GM12878 (cell line): ENCODE measurements around the gene KIF25. TPM values are rescaled to one million over a fixed set of nuclear protein-coding genes. Genes with fewer than 3 reads are reported as not detected.

Source experiments
- ATAC-seq: fragments of 200-7000 bp; cut with Tn5 transposase; 3 replicates; pipeline ENCODE4 v1.9.1; 2020; ENCODE audit warnings: mild to moderate bottlenecking, moderate library complexity
- BruUV-seq: library from RNA; stranded (reverse); fragments of 400-500 nt; replicated peaks from 2 replicates; lab custom pipeline; 2021; lab: Mats Ljungman, UMichigan
- CTCF ChIA-PET: fragments of 300-600 bp; sonication (Branson Sonifier 250); formaldehyde crosslinking; extraction: SDS; loops from one replicate; lab custom pipeline; 2021; ENCODE audit warnings: inconsistent platforms; lab: Yijun Ruan, JAX
- POLR2A ChIA-PET: fragments of 350-600 bp; formaldehyde crosslinking; extraction: SDS; loops from one replicate; lab custom pipeline; 2021; ENCODE audit warnings: inconsistent platforms; lab: Charles Lee
- RAD21 ChIA-PET: fragments of 300-600 bp; sonication (Branson Sonifier 250); formaldehyde crosslinking; loops from one replicate; lab custom pipeline; 2023; ENCODE audit warnings: antibody characterized with exemption; ENCODE audit not compliant: unreplicated experiment; lab: Charles Lee
- SMC1A ChIA-PET: fragments of 300-600 bp; sonication (Branson Sonifier 250); formaldehyde crosslinking; loops from one replicate; lab custom pipeline; 2023; ENCODE audit not compliant: unreplicated experiment, uncharacterized antibody; lab: Charles Lee
- DNase-seq: peaks from one replicate; pipeline ENCODE4 v3.0.0-alpha.2; 2011; ENCODE audit warnings: low read depth, low spot score
- FAIRE-seq: peaks from 3 replicates; lab custom pipeline; 2011; peaks lifted over from hg19 to GRCh38; lab: Jason Lieb, UNC
- H2AFZ ChIP-seq: 2 replicates; pipeline ENCODE4 v1.6.0; 2011; ENCODE audit warnings: low read depth, low read length, control low read depth; ENCODE audit not compliant: control insufficient read depth
- H3K27ac ChIP-seq: 2 replicates; pipeline ENCODE4 v1.5.1; 2011; ENCODE audit warnings: control low read depth; ENCODE audit not compliant: control insufficient read depth, insufficient read depth
- H3K27me3 ChIP-seq, 2 experiments: replicated peaks in 1 of 2; 2 replicates each; pipeline versions ENCODE4 v1.6.0 to v1.6.1; 2011; ENCODE audit warnings: low read length in 1 of 2; ENCODE audit not compliant: control insufficient read depth in 2 of 2, insufficient read depth in 2 of 2
- H3K36me3 ChIP-seq, 2 experiments: 2 replicates each; pipeline ENCODE4 v1.5.1; 2011; ENCODE audit warnings: low read length in 1 of 2; ENCODE audit not compliant: control insufficient read depth in 2 of 2, insufficient read depth in 2 of 2
- H3K4me1 ChIP-seq: 2 replicates; pipeline ENCODE4 v1.6.1; 2011; ENCODE audit warnings: mild to moderate bottlenecking, low read length, moderate library complexity, mixed read lengths; ENCODE audit not compliant: control insufficient read depth, insufficient read depth
- H3K4me2 ChIP-seq: 2 replicates; pipeline ENCODE4 v1.6.0; 2011; ENCODE audit warnings: control low read depth; ENCODE audit not compliant: control insufficient read depth, insufficient read depth
- H3K4me3 ChIP-seq: fragments of 200-600 bp; sonication (generic); 2 replicates; pipeline ENCODE4 v1.5.1; 2016
- H3K79me2 ChIP-seq: 2 replicates; pipeline ENCODE4 v1.6.0; 2011; ENCODE audit warnings: low read length; ENCODE audit not compliant: control insufficient read depth, insufficient read depth
- H3K9ac ChIP-seq: 2 replicates; pipeline ENCODE4 v1.8.0; 2011; ENCODE audit warnings: low read length, control low read depth, mixed read lengths; ENCODE audit not compliant: control insufficient read depth, insufficient read depth
- H3K9me3 ChIP-seq: replicated peaks from 3 replicates; pipeline ENCODE4 v1.5.1; 2011; ENCODE audit warnings: mild to moderate bottlenecking, low read length; ENCODE audit not compliant: control insufficient read depth, insufficient read depth
- H4K20me1 ChIP-seq: 2 replicates; pipeline ENCODE4 v1.6.0; 2011; ENCODE audit not compliant: control insufficient read depth, insufficient read depth
- BACH1 ChIP-seq: fragments of 450-650 bp; IDR thresholded peaks from 2 replicates; pipeline ENCODE4 v1.6.1; 2017; ENCODE audit warnings: mild to moderate bottlenecking, borderline replicate concordance
- BMI1 ChIP-seq: fragments of 450-650 bp; IDR thresholded peaks from 2 replicates; pipeline ENCODE4 v1.6.1; 2016; ENCODE audit warnings: mild to moderate bottlenecking, moderate library complexity, borderline replicate concordance
- CREB1 ChIP-seq: IDR thresholded peaks from 2 replicates; pipeline ENCODE4 v1.6.1; 2012; ENCODE audit warnings: low read depth, mild to moderate bottlenecking, inconsistent platforms
- EZH2 ChIP-seq: IDR thresholded peaks from 2 replicates; pipeline ENCODE4 v1.6.1; 2012; ENCODE audit warnings: low read depth, mild to moderate bottlenecking, control low read depth, inconsistent platforms, low read length, borderline replicate concordance; ENCODE audit not compliant: control insufficient read depth
- FOS ChIP-seq: IDR thresholded peaks from 3 replicates; pipeline ENCODE4 v1.6.1; 2011; ENCODE audit warnings: borderline replicate concordance; ENCODE audit not compliant: insufficient read length; ENCODE audit errors: extremely low read depth
- HCFC1 ChIP-seq: fragments of 150-350 bp; IDR thresholded peaks from 2 replicates; pipeline ENCODE4 v1.6.1; 2014; ENCODE audit warnings: low read length
- IRF4 ChIP-seq: IDR thresholded peaks from 2 replicates; pipeline ENCODE4 v1.6.1; 2011; ENCODE audit warnings: low read depth, low read length
- KDM1A ChIP-seq: fragments of 200-600 bp; sonication (generic); IDR thresholded peaks from 2 replicates; pipeline ENCODE4 v1.6.1; 2016; ENCODE audit warnings: borderline replicate concordance
- MEF2A ChIP-seq: IDR thresholded peaks from 2 replicates; pipeline ENCODE4 v1.6.1; 2011; ENCODE audit warnings: low read depth, mild to moderate bottlenecking, low read length, moderate library complexity; ENCODE audit not compliant: insufficient read depth
- MXI1 ChIP-seq: fragments of 150-350 bp; IDR thresholded peaks from 2 replicates; pipeline ENCODE4 v1.6.1; 2011; ENCODE audit warnings: low read depth, mild to moderate bottlenecking, inconsistent platforms, low read length, improper control_type of control experiment
- PAX8 ChIP-seq: fragments of 450-650 bp; IDR thresholded peaks from 2 replicates; pipeline ENCODE4 v1.6.1; 2017; ENCODE audit warnings: mild to moderate bottlenecking, moderate library complexity
- RAD51 ChIP-seq: fragments of 450-650 bp; IDR thresholded peaks from 2 replicates; pipeline ENCODE4 v1.6.1; 2016; ENCODE audit warnings: moderate library complexity, mild to moderate bottlenecking, inconsistent platforms
- RELA ChIP-seq: fragments of 450-650 bp; IDR thresholded peaks from 2 replicates; pipeline ENCODE4 v1.8.0; 2014; ENCODE audit warnings: borderline replicate concordance; ENCODE audit not compliant: partially characterized antibody
- SMAD1 ChIP-seq: fragments of 450-650 bp; IDR thresholded peaks from 2 replicates; pipeline ENCODE4 v1.6.1; 2018; ENCODE audit warnings: mild to moderate bottlenecking, low read depth; ENCODE audit not compliant: partially characterized antibody
- SRF ChIP-seq, 2 experiments: IDR thresholded peaks; 2 replicates each; pipeline ENCODE4 v1.6.1; 2011; ENCODE audit warnings: low read depth in 2 of 2, low read length in 2 of 2, mild to moderate bottlenecking in 1 of 2, moderate library complexity in 1 of 2
- ZBTB40 ChIP-seq: fragments of 450-650 bp; IDR thresholded peaks from 2 replicates; pipeline ENCODE4 v1.6.1; 2016; ENCODE audit warnings: mild to moderate bottlenecking, moderate library complexity, borderline replicate concordance
- ZNF384 ChIP-seq: IDR thresholded peaks from 2 replicates; pipeline ENCODE4 v1.6.1; 2012; ENCODE audit warnings: low read depth, mild to moderate bottlenecking, low read length, improper control_type of control experiment, borderline replicate concordance
- ZSCAN29 ChIP-seq: fragments of 450-650 bp; IDR thresholded peaks from 2 replicates; pipeline ENCODE4 v1.6.1; 2017; ENCODE audit warnings: mild to moderate bottlenecking, moderate library complexity
- WGBS: methylation state at CpG from one replicate; pipeline ENCODE4 v1.1.6; 2016; ENCODE audit warnings: low lambda C conversion rate; ENCODE audit not compliant: insufficient replicate concordance, insufficient coverage; ENCODE audit errors: missing lambda C conversion rate; 5-methylcytosine and 5-hydroxymethylcytosine counted together
- in situ Hi-C: fragments of 300-500 bp; cut with MboI; formaldehyde crosslinking; loops from 9 replicates; pipeline ENCODE4 v1.14.3; 2018; ENCODE audit warnings: mixed read lengths
- intact Hi-C: fragments of 100-400 bp; cut with micrococcal nuclease; formaldehyde crosslinking; loops from one replicate; pipeline ENCODE4 v1.14.2; 2022; ENCODE audit not compliant: unreplicated experiment
- polyA plus RNA-seq, 11 experiments: library from polyadenylated mRNA; depleted of rRNA in 4 of 11; unstranded in 6 of 11; stranded (reverse) in 5 of 11; fragments of >200 nt; fragmentation: Nextera tagmentation in 4 of 11; fragmentation: Illumina TruSeq in 1 of 11; extraction: Ambion mirVana in 4 of 11; extraction: Trizol in 1 of 11; gene quantifications; 1 replicate in 1 of 11; 2 replicates in 10 of 11; pipeline versions ENCODE4 v1.2.1 to v1.2.3, GENCODE V29; 2011 to 2016; ENCODE audit warnings: inconsistent platforms in 2 of 11, missing spikeins in 2 of 11, low read depth in 1 of 11
- total RNA-seq, 4 experiments: library from RNA; depleted of rRNA in 3 of 4; stranded (reverse); fragments of >200 nt in 3 of 4; fragmentation: Illumina TruSeq in 1 of 4; extraction: Trizol in 1 of 4; gene quantifications; 2 replicates each; pipeline versions ENCODE4 v1.2.1 to v1.2.3, GENCODE V29; 2013 to 2021

The KIF25 gene
- total and polyA plus RNA-seq, 10 of the 15 experiments (the other 5 are each of a cell fraction or from before 2014, with no cell fraction given) = not detected

GRCh38 chr6:168083514-168083885 lies 86.0 kb downstream of the KIF25 start (continued):
- TF ChIP-seq FOS = no peak

- Histone ChIP-seq H4K20me1 (no peaks in the 10 kb centered on the region), H2AFZ (no peak overlapping the region), H3K36me3 (no peaks in the 10 kb centered on the region), H3K27ac (no peak overlapping the region), H3K9me3 (no peaks in the 10 kb centered on the region), H3K4me3 (no peak overlapping the region), H3K4me1 (no peaks in the 10 kb centered on the region), H3K27me3 (no peaks in the 10 kb centered on the region), H3K79me2 (no peaks in the 10 kb centered on the region), H3K4me2 (no peak overlapping the region), H3K9ac (no peak overlapping the region)
- intact Hi-C loops (no loop called here), in situ Hi-C loops (no loop called here)
- CTCF ChIA-PET = no interaction called here
- FAIRE-seq = no peak
- BruUV-seq = no TSS peak
- DNase-seq = no peak
- ATAC-seq = no peak
- SMC1A ChIA-PET = interaction anchor here (0.6 kb wide), 1 partner anchor 190 kb away, joined by 3 read pairs; no protein-coding TSS in a partner anchor
- WGBS = 31% methylated on average over 19 of the region's 19 CpGs
- RAD21 ChIA-PET = no interaction called here
- POLR2A ChIA-PET = no interaction called here
- TF ChIP-seq MXI1 = no peak
- TF ChIP-seq RELA = no peak
- TF ChIP-seq RAD51 = no peak
- TF ChIP-seq IRF4 = no peak
- no peak for TF ChIP-seq PAX8
- no peak for TF ChIP-seq MEF2A
- no peak for TF ChIP-seq HCFC1
- no peak for TF ChIP-seq SMAD1
- TF ChIP-seq CREB1 = no peak
- TF ChIP-seq SRF (IDR thresholded peaks at IDR 0.05; ENCODE audit: low read depth in 2 of 2, low read length in 2 of 2) = no peak
- TF ChIP-seq ZBTB40 = no peak
- TF ChIP-seq BACH1 = no peak
- no peak for TF ChIP-seq ZNF384
- no peak for TF ChIP-seq KDM1A
- no peak for TF ChIP-seq BMI1
- no peak for TF ChIP-seq EZH2
- no peak for TF ChIP-seq ZSCAN29
These were observed 87.1 kb downstream of the KIF25 start for GRCh38 chr6:168084465-168085160.
